Body of pancreas (tissue), 4 donors: ENCODE measurements around the gene SYT2. TPM values are rescaled to one million over a fixed set of nuclear protein-coding genes. Genes with fewer than 3 reads are reported as not detected.

Experiments used
- ATAC-seq: fragments of 150-250 bp; one replicate; pipeline ENCODE4 v1.9.1; 2016
- DNase-seq, 4 donors: peaks; one replicate each; pipeline ENCODE4 v3.0.0-alpha.2; 2019
- H3K27ac ChIP-seq, 4 donors: fragments of 200-600 bp; sonication (generic); 1 replicate in 3 of 4; 2 replicates in 1 of 4; pipeline versions ENCODE4 v1.5.1 to v1.6.1; 2016 to 2019; ENCODE audit warnings: mild to moderate bottlenecking in 1 of 4, mixed read lengths in 1 of 4, moderate library complexity in 1 of 4
- H3K27me3 ChIP-seq, 2 donors: fragments of 200-600 bp; sonication (generic); one replicate each; pipeline ENCODE4 v1.6.0; 2016; ENCODE audit warnings: mild to moderate bottlenecking in 1 of 2
- H3K36me3 ChIP-seq, 2 donors: fragments of 200-600 bp; sonication (generic); replicated peaks in 1 of 2; 2 replicates each; pipeline ENCODE4 v1.5.1; 2016; ENCODE audit warnings: low read depth in 2 of 2; ENCODE audit not compliant: insufficient read depth in 1 of 2
- H3K4me1 ChIP-seq: fragments of 200-600 bp; sonication (generic); one replicate; pipeline ENCODE4 v1.6.0; 2016
- H3K4me3 ChIP-seq, 2 donors: fragments of 200-600 bp; sonication (generic); 1 replicate in 1 of 2; 2 replicates in 1 of 2; pipeline ENCODE4 v1.5.1; 2016 to 2019
- H3K9me3 ChIP-seq, 3 donors: fragments of 200-600 bp; sonication (generic); 1 replicate in 2 of 3; 2 replicates in 1 of 3; pipeline ENCODE4 v1.5.1; 2016
- POLR2A ChIP-seq, 3 donors: fragments of 450-650 bp; IDR thresholded peaks; one replicate each; pipeline ENCODE4 v1.6.1; 2016; ENCODE audit warnings: antibody characterized with exemption in 3 of 3, mild to moderate bottlenecking in 2 of 3
- WGBS, 2 donors: methylation state at CpG; one replicate each; pipeline ENCODE4 v1.1.5; 2017; 5-methylcytosine and 5-hydroxymethylcytosine counted together
- intact Hi-C: fragments of 100-400 bp; cut with DNase I; formaldehyde crosslinking; loops from one replicate; pipeline ENCODE4 v1.15.1; 2023
- total RNA-seq, 2 donors: library from RNA; depleted of rRNA; stranded (reverse); fragments of >200 nt; gene quantifications; one replicate each; pipeline ENCODE4 v1.1.0, GENCODE V29; 2016
- TF ChIP-seq, protein P1 (sequence below), 7 experiments: fragments of 450-650 bp in 4 of 7; fragments of 200-600 bp in 3 of 7; sonication (generic) in 3 of 7; IDR thresholded peaks; one replicate each; pipeline ENCODE4 v1.5.1; 2016 to 2019; ENCODE audit warnings: antibody characterized with exemption in 7 of 7

Gene SYT2
- total RNA-seq, 2 donors from 2014 or later = not detected

DNA sequence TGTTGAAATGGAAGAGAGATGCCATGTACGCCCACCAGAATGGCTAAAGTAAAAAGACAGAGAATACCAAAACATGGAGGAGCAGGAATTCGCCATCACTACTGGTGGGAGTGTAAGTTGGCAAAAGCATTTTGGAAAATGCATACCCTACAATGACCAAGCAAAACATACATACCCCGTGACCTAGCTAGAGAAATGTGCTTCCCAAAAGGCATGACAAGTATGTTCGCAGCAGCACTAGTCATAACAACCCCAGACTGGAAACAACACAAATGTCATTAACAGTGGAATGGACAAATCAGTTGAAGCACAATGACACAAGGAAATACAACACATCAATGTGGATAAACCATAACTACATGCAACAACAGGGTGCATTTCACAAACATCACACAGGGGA, 27.2 kb downstream of the SYT2 start:
- intact Hi-C loops = no loop called here
- no peak overlapping the region for H3K27ac ChIP-seq
- WGBS, 2 donors = 74 to 82% methylated on average over 4 of the region's 4 CpGs
- no peak overlapping the region for H3K4me3 ChIP-seq
- H3K4me1 ChIP-seq = no peaks in the 10 kb centered on the region
- no peak for DNase-seq
- no peaks in the 10 kb centered on the region for H3K27me3 ChIP-seq
- no peaks in the 10 kb centered on the region for H3K9me3 ChIP-seq
- no peak for ATAC-seq
- TF ChIP-seq POLR2A (IDR thresholded peaks at IDR 0.05) = no peak
- TF ChIP-seq, protein P1, sequence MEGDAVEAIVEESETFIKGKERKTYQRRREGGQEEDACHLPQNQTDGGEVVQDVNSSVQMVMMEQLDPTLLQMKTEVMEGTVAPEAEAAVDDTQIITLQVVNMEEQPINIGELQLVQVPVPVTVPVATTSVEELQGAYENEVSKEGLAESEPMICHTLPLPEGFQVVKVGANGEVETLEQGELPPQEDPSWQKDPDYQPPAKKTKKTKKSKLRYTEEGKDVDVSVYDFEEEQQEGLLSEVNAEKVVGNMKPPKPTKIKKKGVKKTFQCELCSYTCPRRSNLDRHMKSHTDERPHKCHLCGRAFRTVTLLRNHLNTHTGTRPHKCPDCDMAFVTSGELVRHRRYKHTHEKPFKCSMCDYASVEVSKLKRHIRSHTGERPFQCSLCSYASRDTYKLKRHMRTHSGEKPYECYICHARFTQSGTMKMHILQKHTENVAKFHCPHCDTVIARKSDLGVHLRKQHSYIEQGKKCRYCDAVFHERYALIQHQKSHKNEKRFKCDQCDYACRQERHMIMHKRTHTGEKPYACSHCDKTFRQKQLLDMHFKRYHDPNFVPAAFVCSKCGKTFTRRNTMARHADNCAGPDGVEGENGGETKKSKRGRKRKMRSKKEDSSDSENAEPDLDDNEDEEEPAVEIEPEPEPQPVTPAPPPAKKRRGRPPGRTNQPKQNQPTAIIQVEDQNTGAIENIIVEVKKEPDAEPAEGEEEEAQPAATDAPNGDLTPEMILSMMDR (IDR thresholded peaks at IDR 0.05) = no peak
- H3K36me3 ChIP-seq = no peaks in the 10 kb centered on the region

DNA sequence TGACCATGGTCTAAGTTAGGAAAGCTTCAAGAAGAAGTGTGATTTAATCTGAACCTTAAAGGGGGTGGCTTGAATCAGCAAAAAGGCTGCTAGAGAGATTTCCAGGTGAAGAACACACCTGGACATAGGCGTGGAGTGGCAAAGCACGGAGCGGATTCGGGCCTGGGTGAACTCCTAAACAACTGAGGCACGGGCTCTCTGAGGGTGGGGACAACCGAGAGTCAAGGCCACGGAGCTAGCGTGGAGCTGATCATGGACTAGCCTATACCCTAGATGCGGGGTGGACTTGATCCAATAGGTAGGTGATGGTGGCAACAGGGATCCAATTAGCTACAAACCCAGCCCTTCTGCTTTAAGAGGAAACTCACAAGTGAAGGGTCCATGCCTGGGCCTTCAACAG, 27.8 kb downstream of the SYT2 start:
- Histone ChIP-seq H3K27me3 (no peaks in the 10 kb centered on the region), H3K4me1 (no peaks in the 10 kb centered on the region), H3K27ac (no peak overlapping the region), H3K4me3 (no peak overlapping the region), H3K9me3 (no peaks in the 10 kb centered on the region), H3K36me3 (no peaks in the 10 kb centered on the region)
- no peak for ATAC-seq
- DNase-seq = no peak
- TF ChIP-seq, protein P1 (IDR thresholded peaks at IDR 0.05) = no peak
- TF ChIP-seq POLR2A (IDR thresholded peaks at IDR 0.05) = no peak
- intact Hi-C loops = no loop called here
- WGBS, 2 donors = 88% methylated on average over 9 of the region's 9 CpGs

DNA sequence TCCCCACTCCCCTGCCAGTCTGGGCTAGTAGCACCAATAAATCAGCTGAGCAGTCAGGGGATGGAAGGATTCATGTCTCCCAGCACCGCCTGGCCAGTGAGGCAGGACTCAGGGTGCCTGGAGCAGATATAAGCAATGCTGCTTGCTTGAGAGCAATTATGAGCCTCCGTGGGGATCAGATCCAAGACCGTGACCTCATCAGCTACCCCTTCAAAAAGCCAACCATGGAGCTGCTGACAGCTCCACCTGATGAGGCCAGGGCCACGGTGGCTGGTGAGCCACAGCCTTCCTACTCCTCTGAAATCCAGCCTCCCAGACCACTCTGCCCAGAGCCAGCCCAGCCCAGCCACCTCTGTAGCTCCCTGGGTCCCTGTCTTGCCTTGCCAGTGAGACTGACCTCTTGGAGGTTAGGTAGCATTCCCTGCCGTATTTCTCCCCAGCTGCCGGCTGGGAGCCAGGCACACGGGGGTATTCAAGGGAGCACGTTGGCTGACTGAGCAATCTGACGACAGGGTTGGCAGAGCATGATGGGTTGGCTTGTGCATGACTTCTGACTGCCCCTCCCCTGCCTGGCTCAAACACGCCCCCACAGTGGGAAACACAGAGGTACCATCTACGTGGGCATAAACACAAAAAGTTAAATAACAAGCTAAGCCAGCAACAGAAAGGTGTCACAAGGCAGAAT, 28.4 kb downstream of the SYT2 start:
- H3K4me3 ChIP-seq = no peak overlapping the region
- DNase-seq (no peak), ATAC-seq (no peak)
- no peaks in the 10 kb centered on the region for H3K36me3 ChIP-seq
- H3K4me1 ChIP-seq = no peaks in the 10 kb centered on the region
- TF ChIP-seq, protein P1 (IDR thresholded peaks at IDR 0.05) = no peak
- intact Hi-C loops = no loop called here
- H3K27ac ChIP-seq = no peak overlapping the region
- WGBS, 2 donors = 51 to 66% methylated on average over 10 of the region's 11 CpGs
- H3K9me3 ChIP-seq = no peaks in the 10 kb centered on the region
- H3K27me3 ChIP-seq = no peaks in the 10 kb centered on the region

DNA sequence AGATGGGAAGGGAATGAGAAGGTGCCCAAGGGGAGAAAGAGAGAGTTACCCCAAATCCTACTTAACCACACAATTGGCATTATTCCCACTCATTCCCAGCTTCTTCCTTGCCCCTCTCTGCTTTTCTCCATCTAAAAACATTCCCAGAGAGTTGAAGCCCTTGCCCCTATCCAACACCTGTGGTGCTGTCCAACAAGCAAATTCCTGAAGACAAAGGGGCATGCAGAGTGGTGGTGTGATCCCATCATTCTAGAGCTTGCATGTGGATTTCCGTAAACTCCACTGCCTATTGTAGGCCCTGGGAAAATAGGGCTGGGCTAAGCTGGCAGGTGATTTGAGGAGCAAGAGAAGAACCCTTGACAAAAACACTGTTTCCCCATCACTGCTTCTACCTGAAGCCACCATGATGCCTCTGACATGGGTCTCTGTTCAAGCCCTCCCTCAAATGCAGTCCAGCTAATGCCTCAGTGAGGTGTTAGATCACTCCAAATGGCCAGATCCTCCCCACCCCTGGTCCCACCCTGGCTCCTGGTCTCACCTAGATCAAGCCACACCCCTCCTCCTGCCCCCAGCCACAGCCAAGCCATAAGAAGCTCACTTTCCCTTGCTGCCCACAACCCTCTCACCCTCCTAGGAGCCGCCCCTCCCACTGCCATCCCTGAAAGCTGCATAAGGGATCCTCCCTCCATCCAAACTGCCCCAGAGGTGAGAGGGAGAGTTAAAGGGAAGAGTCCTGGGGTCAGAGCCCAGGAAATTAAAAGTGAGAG, 29.5 kb downstream of the SYT2 start:
- H3K27ac ChIP-seq = no peak overlapping the region
- intact Hi-C loops = no loop called here
- WGBS, 2 donors = 77 to 88% methylated on average over 2 of the region's 2 CpGs
- no peaks in the 10 kb centered on the region for H3K9me3 ChIP-seq
- no peak for TF ChIP-seq POLR2A (IDR thresholded peaks at IDR 0.05)
- no peak overlapping the region for H3K4me3 ChIP-seq
- no peaks in the 10 kb centered on the region for H3K36me3 ChIP-seq
- DNase-seq (no peak), ATAC-seq (no peak)
- no peaks in the 10 kb centered on the region for H3K4me1 ChIP-seq
- no peaks in the 10 kb centered on the region for H3K27me3 ChIP-seq

DNA sequence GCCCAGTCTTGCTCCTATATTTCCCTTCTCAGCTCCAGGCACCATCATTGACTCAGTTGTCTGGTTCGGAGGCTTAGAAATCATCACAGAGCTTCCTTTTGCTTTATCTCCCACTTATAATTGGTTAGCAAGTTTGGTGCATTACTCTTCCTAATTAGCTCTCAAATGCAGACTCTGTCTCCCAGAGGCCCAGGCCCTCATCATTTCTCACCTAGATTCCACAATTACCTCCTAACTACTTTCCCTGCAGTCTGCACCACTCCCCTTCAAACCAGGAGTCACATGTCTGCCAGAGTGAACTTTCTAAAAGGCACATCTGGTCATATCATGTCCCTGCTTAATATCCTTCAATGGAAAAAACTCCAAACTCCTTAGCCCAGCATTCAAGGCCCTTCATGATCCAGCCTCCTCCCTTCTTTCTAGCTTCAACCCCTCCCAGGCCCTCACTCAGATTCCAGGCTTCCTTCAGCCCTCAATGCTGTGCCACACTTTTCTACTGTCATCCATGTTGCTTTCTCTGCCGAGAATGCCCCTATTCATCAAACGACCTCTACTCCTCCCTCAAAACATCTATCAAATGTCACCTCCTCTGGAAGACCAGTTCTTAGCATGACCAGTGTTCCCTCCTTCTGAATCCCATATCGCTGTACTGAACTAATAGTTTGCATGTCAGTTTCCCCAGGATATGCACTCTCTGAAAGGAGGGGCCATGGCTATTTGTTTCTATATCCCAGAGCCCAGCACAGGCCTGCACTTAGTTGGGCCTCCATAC, 30.7 kb downstream of the SYT2 start:
- no peaks in the 10 kb centered on the region for H3K9me3 ChIP-seq
- no peaks in the 10 kb centered on the region for H3K36me3 ChIP-seq
- TF ChIP-seq, protein P1 (IDR thresholded peaks at IDR 0.05) = no peak
- no peak for TF ChIP-seq POLR2A (IDR thresholded peaks at IDR 0.05)
- ATAC-seq (no peak), DNase-seq (no peak)
- no peaks in the 10 kb centered on the region for H3K4me1 ChIP-seq
- intact Hi-C loops = no loop called here
- H3K27me3 ChIP-seq = no peaks in the 10 kb centered on the region
- H3K27ac ChIP-seq = no peak overlapping the region
- no peak overlapping the region for H3K4me3 ChIP-seq
- WGBS, 2 donors = 66 to 68% methylated on average over 4 of the region's 4 CpGs
